GM23338 (cell line): ENCODE data around the gene GRIK5. TPM values are rescaled to one million over a fixed set of nuclear protein-coding genes. Genes with fewer than 3 reads are reported as not detected.

Source experiments
- CREB1 ChIP-seq: fragments of 250-450 bp; sonication (Bioruptor Pico); IDR thresholded peaks from 2 replicates; pipeline ENCODE4 v1.5.0; 2020; ENCODE audit warnings: low read depth, mild to moderate bottlenecking, moderate library complexity
- EZH2 ChIP-seq: fragments of 200-600 bp; sonication (generic); IDR thresholded peaks from one replicate; pipeline ENCODE4 v1.8.0; 2017; ENCODE audit warnings: antibody characterized with exemption, mild to moderate bottlenecking, low read depth; ENCODE audit not compliant: unreplicated experiment
- STAT1 ChIP-seq: IDR thresholded peaks from one replicate; pipeline ENCODE4 v1.6.1; 2016; ENCODE audit warnings: antibody characterized with exemption; ENCODE audit not compliant: unreplicated experiment
- ZNF331 ChIP-seq: fragments of 250-450 bp; sonication (Bioruptor Pico); IDR thresholded peaks from 2 replicates; pipeline ENCODE4 v1.5.0; 2020; ENCODE audit warnings: low read depth, mild to moderate bottlenecking, moderate library complexity
- polyA plus RNA-seq: library from polyadenylated mRNA; unstranded; fragments of >200 nt; fragmentation: Nextera tagmentation; extraction: Ambion mirVana; gene quantifications from 2 replicates; pipeline ENCODE4 v1.2.1, GENCODE V29; 2016
- total RNA-seq: library from RNA; depleted of rRNA; stranded (reverse); fragments of >200 nt; shearing (Covaris generic); gene quantifications from 2 replicates; pipeline ENCODE4 v1.2.3, GENCODE V29; 2014
- TF ChIP-seq, protein P1 (sequence below): fragments of 250-450 bp; sonication (Bioruptor Pico); IDR thresholded peaks from 2 replicates; pipeline ENCODE4 v1.5.0; 2020; ENCODE audit warnings: mild to moderate bottlenecking, moderate library complexity
- TF ChIP-seq, protein P2 (sequence below): IDR thresholded peaks from one replicate; pipeline ENCODE4 v1.6.1; 2018; ENCODE audit warnings: antibody characterized with exemption; ENCODE audit not compliant: unreplicated experiment

GRIK5 gene
- total and polyA plus RNA-seq, 2 experiments from 2014 or later, result 5.1 to 42.5 TPM

DNA sequence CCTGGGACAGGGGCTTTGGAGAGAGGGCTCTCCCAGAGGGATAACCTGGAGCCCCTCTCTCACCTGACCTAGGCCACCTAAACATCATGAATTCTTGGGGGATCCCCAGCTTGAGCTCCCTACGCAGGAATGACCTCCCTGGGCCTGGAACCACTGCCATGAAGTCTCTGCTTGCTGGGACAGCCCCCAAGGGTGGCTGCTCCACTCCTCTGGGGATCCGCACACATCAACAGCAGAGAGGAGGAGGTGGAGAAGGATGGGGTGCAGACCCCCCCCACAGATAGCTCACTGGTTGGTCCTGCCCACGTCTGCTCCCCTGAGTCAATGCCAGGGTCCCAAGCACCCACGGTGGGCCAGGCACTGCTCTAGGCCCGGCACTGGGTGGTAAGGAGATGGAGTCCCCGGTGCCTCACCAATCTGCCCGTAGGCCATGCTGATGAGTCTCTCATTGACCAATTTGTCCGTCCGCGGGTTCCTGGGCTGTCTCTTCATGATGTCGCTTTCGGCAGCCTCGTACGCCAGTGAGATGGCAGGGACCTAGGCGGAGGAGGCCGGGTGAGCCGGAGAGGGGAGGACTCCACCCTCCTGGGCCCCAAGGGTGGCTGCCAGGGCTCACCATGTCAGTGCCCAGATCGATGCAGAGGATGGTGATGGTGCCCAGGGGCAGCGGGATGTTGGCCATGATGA lies 100.1 kb downstream of the GRIK5 start (continued):
- TF ChIP-seq, protein P1, sequence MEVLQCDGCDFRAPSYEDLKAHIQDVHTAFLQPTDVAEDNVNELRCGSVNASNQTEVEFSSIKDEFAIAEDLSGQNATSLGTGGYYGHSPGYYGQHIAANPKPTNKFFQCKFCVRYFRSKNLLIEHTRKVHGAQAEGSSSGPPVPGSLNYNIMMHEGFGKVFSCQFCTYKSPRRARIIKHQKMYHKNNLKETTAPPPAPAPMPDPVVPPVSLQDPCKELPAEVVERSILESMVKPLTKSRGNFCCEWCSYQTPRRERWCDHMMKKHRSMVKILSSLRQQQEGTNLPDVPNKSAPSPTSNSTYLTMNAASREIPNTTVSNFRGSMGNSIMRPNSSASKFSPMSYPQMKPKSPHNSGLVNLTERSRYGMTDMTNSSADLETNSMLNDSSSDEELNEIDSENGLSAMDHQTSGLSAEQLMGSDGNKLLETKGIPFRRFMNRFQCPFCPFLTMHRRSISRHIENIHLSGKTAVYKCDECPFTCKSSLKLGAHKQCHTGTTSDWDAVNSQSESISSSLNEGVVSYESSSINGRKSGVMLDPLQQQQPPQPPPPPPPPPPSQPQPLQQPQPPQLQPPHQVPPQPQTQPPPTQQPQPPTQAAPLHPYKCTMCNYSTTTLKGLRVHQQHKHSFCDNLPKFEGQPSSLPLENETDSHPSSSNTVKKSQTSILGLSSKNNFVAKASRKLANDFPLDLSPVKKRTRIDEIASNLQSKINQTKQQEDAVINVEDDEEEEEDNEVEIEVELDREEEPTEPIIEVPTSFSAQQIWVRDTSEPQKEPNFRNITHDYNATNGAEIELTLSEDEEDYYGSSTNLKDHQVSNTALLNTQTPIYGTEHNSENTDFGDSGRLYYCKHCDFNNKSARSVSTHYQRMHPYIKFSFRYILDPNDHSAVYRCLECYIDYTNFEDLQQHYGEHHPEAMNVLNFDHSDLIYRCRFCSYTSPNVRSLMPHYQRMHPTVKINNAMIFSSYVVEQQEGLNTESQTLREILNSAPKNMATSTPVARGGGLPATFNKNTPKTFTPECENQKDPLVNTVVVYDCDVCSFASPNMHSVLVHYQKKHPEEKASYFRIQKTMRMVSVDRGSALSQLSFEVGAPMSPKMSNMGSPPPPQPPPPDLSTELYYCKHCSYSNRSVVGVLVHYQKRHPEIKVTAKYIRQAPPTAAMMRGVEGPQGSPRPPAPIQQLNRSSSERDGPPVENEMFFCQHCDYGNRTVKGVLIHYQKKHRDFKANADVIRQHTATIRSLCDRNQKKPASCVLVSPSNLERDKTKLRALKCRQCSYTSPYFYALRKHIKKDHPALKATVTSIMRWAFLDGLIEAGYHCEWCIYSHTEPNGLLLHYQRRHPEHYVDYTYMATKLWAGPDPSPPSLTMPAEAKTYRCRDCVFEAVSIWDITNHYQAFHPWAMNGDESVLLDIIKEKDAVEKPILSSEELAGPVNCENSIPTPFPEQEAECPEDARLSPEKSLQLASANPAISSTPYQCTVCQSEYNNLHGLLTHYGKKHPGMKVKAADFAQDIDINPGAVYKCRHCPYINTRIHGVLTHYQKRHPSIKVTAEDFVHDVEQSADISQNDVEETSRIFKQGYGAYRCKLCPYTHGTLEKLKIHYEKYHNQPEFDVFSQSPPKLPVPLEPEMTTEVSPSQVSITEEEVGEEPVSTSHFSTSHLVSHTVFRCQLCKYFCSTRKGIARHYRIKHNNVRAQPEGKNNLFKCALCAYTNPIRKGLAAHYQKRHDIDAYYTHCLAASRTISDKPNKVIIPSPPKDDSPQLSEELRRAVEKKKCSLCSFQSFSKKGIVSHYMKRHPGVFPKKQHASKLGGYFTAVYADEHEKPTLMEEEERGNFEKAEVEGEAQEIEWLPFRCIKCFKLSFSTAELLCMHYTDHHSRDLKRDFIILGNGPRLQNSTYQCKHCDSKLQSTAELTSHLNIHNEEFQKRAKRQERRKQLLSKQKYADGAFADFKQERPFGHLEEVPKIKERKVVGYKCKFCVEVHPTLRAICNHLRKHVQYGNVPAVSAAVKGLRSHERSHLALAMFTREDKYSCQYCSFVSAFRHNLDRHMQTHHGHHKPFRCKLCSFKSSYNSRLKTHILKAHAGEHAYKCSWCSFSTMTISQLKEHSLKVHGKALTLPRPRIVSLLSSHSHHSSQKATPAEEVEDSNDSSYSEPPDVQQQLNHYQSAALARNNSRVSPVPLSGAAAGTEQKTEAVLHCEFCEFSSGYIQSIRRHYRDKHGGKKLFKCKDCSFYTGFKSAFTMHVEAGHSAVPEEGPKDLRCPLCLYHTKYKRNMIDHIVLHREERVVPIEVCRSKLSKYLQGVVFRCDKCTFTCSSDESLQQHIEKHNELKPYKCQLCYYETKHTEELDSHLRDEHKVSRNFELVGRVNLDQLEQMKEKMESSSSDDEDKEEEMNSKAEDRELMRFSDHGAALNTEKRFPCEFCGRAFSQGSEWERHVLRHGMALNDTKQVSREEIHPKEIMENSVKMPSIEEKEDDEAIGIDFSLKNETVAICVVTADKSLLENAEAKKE, result no peak
- TF ChIP-seq EZH2 (no peak), CREB1 (no peak), ZNF331 (CRISPR knock-in tag) (no peak), STAT1 (no peak)
- TF ChIP-seq, protein P2, sequence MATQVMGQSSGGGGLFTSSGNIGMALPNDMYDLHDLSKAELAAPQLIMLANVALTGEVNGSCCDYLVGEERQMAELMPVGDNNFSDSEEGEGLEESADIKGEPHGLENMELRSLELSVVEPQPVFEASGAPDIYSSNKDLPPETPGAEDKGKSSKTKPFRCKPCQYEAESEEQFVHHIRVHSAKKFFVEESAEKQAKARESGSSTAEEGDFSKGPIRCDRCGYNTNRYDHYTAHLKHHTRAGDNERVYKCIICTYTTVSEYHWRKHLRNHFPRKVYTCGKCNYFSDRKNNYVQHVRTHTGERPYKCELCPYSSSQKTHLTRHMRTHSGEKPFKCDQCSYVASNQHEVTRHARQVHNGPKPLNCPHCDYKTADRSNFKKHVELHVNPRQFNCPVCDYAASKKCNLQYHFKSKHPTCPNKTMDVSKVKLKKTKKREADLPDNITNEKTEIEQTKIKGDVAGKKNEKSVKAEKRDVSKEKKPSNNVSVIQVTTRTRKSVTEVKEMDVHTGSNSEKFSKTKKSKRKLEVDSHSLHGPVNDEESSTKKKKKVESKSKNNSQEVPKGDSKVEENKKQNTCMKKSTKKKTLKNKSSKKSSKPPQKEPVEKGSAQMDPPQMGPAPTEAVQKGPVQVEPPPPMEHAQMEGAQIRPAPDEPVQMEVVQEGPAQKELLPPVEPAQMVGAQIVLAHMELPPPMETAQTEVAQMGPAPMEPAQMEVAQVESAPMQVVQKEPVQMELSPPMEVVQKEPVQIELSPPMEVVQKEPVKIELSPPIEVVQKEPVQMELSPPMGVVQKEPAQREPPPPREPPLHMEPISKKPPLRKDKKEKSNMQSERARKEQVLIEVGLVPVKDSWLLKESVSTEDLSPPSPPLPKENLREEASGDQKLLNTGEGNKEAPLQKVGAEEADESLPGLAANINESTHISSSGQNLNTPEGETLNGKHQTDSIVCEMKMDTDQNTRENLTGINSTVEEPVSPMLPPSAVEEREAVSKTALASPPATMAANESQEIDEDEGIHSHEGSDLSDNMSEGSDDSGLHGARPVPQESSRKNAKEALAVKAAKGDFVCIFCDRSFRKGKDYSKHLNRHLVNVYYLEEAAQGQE, result no peak
